ENCODE data around the gene FOXD1. TPM values are rescaled to one million over a fixed set of nuclear protein-coding genes. Genes with fewer than 3 reads are reported as not detected.
A peak's percentile ranks its signal among the peaks of the same experiment; 100 is the strongest.

Gene FOXD1
- total RNA-seq, 1 donor = 4.2 TPM

DNA sequence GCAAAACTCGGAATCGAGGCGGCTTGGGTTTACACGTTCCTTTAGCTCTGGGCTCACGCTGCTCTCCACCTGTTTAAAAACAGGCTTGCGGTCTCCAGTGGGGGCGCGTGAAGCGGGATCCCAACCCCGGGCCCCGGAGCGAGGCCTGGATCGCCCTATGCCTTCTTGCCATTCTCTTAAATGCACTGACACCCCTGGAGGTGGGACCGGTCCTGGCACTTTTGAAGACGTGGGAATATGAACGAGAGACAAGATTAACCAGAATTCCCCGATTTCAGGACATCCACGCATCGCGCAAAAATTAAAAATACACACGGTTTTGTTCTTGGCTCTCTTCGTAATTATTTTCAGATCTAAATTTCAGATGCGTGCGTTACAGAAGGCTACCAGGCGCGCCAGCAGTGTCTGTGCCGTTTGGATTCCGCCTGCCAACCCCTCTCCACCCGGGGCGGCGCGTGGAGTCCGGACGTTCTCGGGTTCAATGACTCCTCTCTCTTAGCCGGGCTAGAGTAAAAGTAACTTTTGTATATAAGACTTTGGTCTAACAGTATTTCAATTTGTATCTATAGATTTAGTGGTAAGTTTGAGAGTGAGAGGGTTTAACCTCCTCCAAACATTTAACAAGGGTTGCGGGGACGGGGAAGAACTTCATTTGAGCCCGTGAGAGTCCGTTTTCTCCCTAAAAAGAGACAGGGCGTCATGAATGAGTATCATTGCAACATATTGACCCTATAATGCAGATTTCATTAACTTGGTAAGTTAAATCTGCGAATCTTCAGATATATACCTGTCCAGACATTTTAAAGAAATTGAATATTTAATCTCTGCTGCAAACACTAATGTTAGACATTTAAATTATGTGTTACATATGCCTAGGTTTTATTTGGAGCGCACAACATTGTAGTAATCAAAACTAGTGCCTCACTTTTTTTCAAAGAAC lies 3.8 kb downstream of the FOXD1 start:
- TF ChIP-seq, protein P1, sequence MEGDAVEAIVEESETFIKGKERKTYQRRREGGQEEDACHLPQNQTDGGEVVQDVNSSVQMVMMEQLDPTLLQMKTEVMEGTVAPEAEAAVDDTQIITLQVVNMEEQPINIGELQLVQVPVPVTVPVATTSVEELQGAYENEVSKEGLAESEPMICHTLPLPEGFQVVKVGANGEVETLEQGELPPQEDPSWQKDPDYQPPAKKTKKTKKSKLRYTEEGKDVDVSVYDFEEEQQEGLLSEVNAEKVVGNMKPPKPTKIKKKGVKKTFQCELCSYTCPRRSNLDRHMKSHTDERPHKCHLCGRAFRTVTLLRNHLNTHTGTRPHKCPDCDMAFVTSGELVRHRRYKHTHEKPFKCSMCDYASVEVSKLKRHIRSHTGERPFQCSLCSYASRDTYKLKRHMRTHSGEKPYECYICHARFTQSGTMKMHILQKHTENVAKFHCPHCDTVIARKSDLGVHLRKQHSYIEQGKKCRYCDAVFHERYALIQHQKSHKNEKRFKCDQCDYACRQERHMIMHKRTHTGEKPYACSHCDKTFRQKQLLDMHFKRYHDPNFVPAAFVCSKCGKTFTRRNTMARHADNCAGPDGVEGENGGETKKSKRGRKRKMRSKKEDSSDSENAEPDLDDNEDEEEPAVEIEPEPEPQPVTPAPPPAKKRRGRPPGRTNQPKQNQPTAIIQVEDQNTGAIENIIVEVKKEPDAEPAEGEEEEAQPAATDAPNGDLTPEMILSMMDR (IDR thresholded peaks at IDR 0.05; ENCODE audit: insufficient read depth, low read length) = no peak
- peak overlapping the region; percentile 19 for H3K4me3 ChIP-seq (ENCODE audit: low read depth, low read length)
- DNase-seq (ENCODE audit: low read depth) = no peak

DNA sequence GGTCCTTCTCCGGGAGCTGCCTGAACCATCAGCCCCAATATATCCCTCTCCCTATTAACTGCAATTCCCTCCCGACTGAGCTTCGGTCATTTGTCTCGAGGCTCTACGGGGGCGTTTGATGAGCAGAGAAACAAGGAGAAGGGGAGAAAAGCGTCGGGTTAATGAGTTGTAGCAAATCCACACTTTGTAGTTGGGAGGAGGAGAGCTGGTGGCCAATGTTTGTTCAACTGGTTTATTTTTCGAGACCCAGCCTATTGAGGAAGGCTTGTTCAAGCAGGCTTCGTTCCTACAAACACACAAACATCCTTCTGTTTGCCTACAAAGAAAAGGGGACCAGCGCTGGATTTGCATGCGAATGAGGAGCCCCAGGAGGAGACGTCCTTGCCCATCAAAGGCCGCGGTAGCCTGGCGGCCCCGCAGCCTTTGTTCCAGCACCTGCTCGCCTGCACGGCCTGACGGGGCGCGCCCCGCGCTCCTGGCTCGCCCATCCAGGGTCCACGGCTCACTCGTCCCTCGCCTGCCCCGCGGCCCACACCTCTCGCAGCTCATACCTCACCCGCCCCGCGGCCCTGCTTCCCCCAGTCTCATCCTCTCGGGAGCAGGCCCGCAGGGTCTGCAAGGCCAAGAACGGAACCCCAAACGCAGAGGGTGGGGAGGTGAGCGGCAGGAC lies 4.6 kb downstream of the FOXD1 start:
- no peak overlapping the region for H3K4me3 ChIP-seq (ENCODE audit: low read depth, low read length)
- DNase-seq (ENCODE audit: low read depth) = no peak
- TF ChIP-seq, protein P1 (IDR thresholded peaks at IDR 0.05; ENCODE audit: insufficient read depth, low read length) = no peak

DNA sequence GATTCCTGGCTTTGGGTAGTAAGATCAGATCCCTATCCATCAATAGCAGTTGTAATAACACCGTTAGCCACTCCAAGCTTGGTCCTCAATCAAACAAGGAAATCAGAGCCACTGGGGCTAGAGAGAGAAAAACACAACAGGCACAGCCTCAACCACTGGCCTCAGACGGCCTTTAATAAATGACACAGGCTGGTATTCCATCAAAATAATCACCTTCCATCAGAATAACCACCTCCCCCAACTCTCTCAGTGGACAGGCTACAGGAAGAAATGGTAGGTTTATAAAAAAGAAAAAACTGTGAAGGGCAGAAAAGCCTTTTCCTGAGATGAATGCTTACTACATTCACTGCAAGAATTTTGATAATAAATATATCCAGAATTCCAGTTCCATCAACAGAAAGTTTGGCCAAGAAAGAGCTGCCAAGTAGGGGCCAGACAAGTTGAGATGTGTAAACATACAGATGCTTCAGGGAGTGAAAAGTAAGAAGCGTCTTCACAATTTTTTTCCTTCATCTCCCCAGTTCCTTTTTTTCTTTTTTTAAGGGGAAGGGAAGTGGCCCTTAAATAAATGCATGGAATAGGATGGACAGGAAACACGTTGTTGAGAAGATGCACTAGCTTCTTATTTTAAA lies 5.5 kb downstream of the FOXD1 start:
- TF ChIP-seq, protein P1 (IDR thresholded peaks at IDR 0.05; ENCODE audit: insufficient read depth, low read length) = no peak
- H3K4me3 ChIP-seq (ENCODE audit: low read depth, low read length) = no peak overlapping the region
- no peak for DNase-seq (ENCODE audit: low read depth)

DNA sequence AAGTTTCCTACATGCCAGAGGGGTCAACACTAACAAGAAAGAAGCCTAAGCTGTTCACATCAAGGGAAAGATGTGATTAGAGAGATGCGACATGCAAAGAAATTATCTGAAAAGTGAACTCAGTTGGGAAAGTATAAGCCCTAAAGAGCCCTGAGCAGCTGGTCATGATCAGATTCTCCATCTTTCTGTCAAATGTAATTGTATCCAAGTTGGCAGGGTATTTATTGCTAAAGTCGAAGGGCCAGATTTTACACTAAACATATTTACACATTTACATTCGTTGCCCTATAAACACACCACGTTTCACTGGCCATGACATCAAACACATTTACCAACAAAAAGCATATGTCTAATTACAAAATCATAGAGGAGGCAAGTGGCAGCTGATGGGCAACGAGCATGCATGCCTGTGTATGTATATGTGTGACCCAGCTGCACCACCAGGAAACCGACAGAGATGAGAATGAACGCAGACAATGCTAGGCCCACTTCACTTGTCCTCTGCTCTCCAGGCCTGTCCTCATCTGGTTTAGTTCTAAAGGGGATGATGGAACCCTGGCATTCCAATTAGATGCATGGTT lies 6.3 kb downstream of the FOXD1 start:
- H3K4me3 ChIP-seq (ENCODE audit: low read depth, low read length) = no peak overlapping the region
- TF ChIP-seq, protein P1 (IDR thresholded peaks at IDR 0.05; ENCODE audit: insufficient read depth, low read length) = no peak
- DNase-seq (ENCODE audit: low read depth) = no peak

DNA sequence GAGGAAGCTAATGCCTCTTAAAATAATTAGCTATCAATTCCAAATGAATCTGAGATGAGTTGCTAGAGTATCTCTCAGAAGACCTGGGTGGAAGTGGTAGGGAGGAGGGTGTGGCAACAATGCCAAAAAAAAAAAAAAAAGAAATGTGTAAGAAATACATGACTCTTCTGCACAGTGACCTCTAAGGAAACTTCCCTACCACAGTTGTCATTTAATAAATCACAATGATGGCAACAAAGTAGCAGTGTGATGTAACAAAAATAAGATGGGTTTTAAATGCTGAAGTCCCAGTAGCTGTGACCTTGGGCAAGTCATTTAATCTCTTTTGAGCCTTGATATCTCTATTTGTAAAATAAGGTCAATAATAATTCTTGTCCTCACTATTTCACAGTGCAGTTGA lies 7.2 kb downstream of the FOXD1 start:
- no peak overlapping the region for H3K4me3 ChIP-seq (ENCODE audit: low read depth, low read length)
- no peak for DNase-seq (ENCODE audit: low read depth)
- TF ChIP-seq, protein P1 (IDR thresholded peaks at IDR 0.05; ENCODE audit: insufficient read depth, low read length) = no peak

DNA sequence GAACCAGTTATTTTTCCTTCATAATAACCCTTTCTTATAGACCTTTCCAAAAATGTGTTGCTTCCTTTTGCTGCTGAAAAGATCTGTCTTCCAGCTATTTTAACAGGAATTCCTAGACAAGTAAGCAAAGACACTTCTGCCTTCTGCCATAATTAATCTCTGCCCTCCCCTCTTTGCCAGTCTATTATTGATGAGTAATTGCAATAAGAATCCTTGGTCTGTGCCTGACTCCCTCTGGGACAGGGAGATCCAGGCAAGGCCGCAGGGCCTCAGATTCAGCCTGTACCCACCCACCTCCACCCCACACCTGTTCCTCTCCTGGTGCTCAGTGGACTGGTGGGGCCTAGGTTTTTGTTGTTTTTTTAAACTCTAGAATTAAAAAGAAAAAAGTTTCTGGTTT lies 8.3 kb downstream of the FOXD1 start:
- TF ChIP-seq, protein P1 (IDR thresholded peaks at IDR 0.05; ENCODE audit: insufficient read depth, low read length) = no peak
- DNase-seq (ENCODE audit: low read depth) = no peak
- H3K4me3 ChIP-seq (ENCODE audit: low read depth, low read length) = no peak overlapping the region
